Activated CD8-positive, alpha-beta memory T cell treated with anti-CD3 and anti-CD28 coated beads, Interleukin-2, amount 50 U/mL, for 24 hours (primary cell): ENCODE results near the gene PRDM15.

Experiments
- DNase-seq: peaks from one replicate; pipeline ENCODE4 v3.0.0-alpha.2; 2020; ENCODE audit errors: extremely low read depth

PRDM15 gene

DNA sequence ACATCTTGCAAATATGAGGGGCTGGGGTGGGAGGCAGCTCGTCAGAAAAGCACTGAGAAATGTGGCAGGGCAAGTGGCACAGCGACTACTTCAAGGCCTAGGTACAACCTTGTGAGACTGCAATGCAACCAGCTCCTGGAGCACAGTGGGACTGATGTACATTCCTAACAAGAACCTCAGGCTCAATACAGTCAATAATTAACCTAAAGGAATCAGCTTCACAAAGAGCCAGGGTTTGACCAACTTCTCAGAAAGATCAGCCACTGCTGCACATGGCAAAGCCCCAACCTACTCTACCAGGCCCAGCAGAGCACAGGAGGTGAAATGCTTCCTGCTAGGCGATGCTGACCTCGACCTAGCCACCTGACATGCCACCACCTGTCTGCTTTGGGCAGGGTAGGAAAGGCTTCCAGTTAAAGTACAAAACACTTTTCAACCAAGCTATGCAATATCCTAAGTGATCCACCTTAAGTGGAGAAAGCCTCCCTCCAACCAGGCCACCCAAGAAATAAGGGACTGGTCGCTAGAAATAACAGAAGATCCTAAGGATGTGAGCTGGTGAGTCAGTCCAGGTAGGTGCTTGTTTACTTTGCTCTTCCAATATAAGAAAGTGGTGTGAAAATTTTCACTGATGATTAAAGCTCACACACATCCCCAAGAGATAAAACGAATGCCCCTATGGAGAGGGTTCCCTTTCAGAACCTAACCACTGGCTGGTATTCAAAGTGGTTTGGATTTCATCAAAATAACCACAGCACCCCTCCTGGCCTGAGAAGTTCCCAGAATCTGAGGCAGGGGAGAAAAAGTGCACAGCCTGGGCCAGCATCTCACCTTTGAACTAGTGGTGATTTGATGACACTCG lies 114.4 kb downstream of the PRDM15 start:
- no peak for DNase-seq

DNA sequence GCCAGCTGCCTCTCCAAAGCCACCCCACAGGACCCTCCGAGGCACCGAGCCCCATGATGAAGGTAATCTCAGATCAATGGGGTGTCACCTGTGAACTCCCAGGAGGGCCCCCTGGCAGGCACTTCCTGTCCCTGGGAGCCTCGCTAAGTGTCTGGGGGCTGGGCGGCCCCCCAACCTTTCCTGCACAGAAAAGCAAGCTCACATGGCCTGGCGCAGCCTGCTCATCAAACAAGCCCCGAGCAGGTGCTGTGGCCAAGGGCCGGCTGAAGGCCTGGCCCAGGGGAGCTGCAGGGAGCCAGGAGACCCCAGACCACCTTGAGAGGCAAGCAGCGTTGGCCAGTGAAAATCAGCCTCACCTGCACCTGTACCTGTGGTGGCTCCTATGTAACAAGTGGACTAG lies 115.1 kb downstream of the PRDM15 start:
- no peak for DNase-seq

DNA sequence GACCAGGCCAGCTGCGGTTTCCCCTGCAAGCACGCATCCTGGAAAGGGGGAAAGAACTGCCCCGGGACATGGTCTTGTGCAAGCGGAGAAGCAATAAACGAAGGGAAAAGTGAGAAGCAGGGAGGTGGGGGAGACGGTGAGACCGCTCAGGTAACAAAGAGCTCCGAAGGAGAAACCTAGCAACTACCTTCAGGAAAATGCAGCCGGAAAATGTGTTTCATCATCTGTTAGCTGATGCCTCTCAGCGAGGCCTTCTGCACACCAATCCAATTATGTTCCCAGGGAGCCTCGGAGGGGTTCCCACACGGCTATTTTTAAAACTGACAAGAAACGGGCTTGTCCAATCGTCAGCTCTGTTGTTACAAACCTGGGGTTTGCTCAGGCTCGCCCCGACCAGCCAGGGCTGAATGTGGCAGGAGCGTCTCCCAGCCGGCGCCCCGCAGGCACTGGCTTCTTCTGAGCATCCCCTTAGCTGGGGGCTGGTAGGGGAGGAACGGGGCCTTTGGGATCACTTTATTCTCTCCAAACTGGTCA lies 115.7 kb downstream of the PRDM15 start:
- DNase-seq: no peak

DNA sequence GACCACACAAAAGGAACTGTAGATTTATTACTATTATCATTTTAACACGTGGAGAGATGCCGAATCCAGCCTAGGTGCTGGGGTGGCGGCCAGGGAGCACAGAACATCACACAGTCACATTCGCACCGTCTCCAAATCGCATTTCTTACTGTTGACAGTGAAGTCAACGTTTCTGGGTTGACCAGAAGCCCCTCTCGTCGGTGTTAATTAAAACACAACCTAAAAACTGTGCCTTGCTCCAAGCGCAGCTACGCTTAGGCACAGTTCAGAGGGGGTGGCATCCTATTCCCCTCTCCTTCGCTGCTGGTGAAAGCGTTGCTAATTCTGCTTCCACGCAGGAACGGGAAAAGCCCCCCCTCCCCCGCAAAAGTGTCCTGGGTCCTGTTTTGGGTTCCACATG lies 116.4 kb downstream of the PRDM15 start:
- no peak for DNase-seq

DNA sequence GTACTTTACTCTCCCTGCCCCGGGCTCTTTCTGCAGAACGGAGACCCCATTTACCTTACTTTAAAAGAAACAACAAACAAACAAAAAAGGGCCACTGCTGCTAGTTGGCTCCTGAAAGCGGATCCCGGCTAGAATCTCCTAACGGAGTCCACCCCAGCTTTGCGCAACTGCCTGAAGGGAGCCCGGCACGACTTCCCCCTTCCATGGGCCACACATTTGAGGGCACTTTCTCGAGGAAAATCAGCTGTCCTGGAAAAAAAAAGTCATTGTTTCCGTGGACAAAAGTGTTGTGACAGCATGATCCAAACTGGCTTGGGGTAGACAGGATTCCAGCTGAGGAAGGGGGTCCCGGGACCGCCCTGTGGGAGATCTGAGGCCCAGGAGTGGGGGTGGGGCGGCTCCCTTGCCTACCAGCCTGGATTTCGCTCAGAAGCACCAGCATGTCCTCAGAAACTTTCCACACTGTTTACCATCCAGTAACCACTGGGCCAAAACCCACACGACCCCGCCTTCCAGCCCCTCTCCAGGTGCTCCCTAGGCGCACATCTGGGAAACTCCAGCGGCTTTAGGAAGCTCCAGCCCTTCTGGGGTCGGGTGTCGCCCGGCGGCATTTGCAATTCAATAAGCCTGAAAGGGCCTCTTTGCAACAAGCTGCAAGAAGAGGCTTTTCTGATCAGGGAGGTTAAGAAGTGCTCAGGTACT lies 117.1 kb downstream of the PRDM15 start:
- DNase-seq: no peak

DNA sequence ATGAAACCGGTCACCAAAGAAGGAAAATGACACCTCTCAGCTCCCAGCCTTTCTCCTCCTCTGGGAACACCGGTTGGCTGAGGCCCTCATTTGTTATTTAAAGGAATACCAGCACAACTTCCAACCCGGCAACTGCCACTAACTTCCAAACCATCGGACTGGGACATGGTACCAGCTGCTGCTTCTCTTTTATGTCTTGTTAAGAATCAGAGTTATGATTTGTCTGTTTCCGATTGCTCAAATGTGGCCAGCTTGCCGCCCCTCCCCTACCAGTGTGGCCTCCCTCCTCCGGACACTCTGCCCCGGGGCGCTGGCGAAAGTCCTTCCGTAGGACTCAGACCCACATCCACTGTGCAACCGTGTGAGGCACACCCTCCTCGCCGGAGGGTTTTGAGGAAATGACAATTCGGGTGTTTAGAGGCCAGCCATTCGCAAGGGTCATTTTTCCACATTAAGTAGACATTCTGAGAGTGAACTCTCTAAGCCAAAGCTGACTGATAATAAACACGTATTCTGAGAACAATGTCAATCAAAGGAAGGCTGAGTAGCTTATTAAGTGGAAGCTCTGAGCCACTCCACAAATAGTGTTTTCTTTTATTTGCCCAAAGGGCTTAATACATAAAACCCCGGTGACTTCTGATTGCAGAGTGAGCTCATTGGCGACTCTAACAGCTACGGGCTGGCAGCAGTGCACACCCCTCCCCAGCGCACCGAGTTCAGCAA lies 117.8 kb downstream of the PRDM15 start:
- DNase-seq: no peak

DNA sequence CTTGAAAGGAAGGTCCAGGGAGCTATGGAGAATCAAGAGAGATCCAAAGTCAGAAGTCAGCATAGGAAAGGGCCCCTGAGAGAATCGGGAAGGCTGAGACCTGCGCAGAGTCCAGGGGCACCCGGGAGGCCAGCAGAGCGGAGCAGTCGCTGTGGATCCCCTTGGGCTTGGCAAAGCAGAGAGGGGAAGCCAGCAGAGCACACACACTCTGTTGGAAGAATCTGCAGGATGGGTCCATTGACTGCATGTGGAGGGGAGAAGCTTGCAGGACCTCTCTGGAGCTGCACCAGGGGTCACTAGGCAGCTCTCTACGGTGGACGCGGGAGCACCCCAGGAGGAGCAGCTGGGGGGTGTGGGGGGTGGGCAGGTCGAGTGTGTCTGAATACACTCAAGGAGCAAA lies 118.7 kb downstream of the PRDM15 start:
- no peak for DNase-seq

DNA sequence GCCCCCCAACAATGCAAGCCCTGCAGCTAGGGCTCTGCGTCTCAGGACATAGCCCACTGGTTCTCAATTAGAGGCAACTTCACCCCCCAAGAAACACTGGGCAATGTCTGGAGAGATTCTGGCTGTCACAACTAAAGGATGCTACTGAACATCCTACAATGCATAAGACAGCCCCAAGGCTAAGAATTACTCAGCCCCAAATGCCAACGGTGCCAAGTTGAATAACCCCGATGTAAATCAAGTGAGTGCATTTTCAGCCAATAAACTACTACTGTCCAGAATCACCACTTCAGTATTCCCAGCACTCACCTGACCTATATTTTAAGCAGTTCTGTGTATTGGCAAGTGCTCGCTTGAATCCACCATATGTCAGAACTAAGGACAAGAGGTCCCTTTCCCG lies 119.2 kb downstream of the PRDM15 start:
- DNase-seq: no peak

DNA sequence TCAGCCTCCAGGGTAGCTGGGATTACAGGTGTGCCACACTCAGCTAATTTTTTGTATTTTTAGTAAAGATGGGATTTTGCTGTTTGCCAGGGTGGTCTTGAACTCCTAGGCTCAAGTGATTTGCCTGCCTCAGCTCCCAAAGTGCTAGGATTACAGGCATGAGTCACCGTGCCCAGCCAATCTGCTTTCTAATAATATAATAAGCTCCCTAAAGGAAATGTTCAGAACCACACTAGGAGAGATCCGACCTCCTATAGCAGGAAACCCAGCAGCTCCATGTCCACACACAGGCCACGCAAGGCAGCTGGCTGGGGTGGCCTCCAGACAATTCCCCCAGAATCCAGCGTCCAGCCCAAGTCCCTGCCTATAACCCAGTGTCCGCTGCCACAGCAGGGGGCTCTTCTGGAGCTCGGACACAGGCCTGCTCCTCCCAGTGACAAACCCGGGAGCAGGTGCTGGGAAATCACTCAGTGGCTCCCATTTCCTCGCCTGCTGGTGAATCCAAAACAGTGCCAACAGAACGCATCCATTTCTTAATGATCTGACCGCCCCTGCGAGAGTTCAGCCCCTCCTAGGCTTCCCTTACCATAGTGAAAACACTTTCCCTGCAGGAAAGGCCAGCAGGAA lies 119.8 kb downstream of the PRDM15 start:
- no peak for DNase-seq

DNA sequence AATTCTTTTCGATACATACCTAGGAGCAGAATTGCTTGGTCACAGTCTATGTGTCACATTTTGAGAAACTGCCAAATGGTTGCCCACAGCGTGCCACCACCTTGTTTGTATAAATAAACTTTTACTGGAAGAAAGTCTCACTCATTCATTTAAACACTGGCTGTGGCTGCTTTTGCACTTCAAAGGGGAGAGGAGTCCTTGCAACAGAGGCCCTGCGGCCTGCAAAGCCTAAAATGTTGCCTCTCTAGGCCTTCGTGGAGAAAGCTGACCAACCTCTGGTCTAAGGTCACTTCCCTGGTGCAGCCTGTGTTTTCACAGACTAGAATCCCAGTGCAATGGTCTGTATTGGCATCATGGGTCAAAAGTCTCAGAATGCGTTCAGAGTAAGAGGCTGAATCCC lies 120.6 kb downstream of the PRDM15 start:
- no peak for DNase-seq

DNA sequence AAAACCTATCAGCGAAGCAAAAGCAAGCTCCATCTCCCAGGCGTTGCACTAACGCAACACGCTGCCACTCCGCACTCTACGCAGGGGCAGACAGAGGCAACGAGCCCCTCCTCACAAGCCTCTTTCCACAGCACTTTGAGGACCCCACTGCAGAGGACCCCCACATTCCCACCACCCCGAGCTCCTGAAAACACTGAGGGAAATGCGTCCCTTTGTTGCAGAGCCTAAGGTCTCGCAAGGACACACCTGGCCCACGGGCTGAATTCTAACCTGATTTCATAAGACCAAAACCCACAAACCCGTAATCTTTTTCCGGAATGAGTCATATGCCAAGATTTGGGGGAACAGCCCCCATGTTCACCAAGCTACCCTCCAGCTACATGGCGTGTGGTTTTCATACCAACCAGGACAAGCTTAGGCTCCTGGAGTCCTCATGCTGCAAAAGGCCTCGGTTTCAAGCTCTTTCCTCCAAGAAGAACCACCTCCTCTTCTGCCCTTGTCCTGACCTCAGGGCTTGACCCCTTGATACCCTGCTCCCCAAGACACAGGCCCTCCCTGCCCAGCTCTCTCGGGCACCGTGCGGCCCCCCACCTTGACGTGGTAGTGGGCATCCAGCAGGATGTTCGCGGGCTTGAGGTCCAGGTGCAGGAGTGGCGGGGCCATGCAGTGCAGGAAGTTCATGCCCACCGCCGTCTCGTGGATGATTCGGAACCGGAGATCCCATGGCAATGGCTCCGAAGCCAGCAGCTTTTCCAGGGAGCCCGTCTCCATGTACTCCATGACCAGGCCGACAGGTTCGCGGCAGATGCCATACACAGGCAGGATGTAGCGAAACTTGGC lies 123.0 kb downstream of the PRDM15 start:
- no peak for DNase-seq

DNA sequence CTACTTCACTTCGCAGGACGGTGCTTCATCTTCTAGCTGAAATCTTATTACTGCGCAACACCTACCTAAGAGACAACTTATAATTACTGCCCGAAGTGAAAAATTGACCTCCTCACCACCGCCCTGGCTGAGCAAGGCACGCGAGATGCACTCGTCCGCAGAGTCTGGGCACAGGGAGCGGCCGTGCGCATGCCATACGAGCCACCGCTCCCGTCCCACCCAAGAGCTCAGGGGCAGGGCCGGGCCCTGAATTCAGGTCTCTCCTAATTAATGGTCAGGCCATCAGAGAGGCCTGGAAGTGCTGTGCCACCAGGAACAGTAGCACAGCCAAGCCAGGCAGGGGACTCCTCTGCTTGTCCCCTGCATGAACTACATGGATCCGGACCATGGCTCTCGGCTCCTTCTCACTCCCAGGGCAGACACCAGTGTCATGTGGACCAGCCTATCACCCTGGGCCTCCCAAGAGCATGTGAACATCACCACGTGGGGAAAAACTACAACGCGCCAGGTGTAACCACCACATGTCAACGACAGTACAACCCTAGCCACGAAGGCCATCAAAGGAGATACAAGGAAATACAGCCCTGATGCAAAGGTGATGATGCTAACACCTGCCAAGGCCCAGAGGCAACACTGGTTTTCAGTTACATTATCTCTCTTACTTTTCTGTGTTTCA lies 123.7 kb downstream of the PRDM15 start:
- DNase-seq: no peak

DNA sequence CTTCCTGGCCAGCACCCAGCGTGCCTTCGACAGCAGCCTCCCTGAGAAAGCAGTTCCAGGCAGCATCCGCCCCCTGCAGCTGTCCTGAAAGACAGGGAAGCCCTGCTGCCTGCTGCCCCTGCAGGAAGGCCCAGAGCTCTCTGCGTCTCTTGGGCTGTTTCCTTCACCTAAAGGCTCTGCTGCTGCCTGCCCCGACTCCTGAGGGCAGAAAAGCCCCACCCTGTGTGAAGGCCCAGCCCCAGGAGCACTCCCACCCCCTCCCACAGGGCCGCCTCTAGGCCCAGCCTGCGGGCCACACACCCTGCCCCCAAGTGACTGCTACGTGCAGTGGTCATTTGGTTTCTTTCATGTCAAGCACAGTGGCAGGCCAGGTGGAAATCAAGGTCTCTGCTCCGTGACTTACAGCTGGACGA lies 124.7 kb downstream of the PRDM15 start:
- no peak for DNase-seq

DNA sequence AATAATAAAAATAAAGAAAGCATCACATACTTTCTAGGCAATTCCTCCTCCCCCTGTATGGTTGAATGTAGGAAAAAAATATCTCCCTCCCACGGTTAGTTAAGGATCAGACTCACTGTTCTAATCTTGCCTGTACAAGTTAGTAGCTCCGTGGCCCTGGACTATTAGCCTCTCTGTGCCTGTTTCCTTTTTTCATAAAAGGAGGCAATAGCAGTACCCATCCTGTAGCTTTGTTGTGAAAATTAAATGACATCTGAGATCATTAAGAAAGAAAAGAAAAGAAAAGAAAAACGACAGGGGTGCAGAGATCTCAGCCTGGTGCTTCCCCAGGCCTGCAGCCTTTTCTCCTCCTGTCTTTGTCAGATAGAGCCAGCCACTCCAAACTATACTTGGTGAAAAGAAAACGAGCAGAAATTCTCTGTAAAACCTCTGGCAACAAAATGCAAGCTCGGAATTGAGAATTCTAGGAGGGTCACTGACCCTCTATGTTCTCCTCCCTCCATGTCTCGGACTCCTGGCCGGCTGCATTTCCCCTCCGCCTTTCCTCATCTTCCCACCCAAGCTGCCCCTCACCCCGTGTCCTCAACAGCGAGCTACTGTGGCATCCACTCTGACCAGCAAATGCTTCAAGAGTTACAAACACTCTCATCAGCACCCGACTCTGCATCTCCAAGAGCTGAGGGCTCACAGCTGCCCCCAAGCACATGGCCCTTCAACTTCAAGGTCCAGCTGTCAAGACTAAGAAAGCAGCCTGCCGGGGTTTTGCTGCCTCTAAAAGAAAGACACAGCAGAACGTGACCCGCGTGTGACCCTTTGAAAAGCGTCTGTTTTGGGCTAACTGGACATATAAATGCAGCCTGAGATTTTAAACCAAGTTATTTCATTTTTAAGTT lies 125.9 kb downstream of the PRDM15 start:
- no peak for DNase-seq

DNA sequence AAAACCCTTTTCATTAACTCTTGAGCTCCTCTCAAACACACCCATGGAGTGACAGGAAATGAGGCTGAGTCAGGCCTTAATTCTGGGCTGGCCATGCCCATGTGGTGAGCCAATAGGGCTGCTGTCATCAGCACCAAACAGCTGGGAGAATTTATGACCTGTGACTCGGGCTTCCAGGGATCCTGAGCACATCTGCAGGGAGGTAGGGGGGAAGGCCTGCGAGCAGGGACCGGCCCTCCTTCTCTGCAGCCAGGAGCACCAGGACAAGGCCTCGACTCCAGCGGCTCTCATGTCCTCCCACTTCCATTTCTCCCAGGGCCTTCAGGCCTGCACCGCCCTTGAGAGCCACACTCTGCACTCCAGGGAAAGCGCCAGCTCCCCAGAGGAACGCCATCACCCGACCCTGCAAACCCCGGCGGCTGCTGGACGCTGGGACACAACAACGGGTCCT lies 126.9 kb downstream of the PRDM15 start:
- no peak for DNase-seq

DNA sequence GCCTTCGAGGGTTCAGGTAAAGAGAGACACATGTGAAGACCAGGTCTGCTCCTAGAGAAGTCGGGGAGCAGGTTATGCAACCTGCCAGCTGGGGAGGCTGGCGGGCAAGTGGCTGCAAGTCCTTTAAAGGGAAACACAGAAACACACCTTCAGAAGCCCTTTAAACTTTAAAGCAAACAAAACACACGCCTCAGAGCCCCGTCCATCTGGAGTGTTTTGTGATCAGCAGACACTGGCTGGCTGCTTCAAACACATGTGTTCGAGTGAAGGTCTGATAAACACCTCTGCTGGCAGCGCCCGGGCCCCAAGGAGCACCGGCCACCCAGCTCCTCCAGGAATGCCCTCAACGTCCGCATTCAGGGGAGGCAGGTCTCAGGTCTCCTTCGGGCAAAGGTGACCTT lies 127.5 kb downstream of the PRDM15 start:
- DNase-seq: no peak

DNA sequence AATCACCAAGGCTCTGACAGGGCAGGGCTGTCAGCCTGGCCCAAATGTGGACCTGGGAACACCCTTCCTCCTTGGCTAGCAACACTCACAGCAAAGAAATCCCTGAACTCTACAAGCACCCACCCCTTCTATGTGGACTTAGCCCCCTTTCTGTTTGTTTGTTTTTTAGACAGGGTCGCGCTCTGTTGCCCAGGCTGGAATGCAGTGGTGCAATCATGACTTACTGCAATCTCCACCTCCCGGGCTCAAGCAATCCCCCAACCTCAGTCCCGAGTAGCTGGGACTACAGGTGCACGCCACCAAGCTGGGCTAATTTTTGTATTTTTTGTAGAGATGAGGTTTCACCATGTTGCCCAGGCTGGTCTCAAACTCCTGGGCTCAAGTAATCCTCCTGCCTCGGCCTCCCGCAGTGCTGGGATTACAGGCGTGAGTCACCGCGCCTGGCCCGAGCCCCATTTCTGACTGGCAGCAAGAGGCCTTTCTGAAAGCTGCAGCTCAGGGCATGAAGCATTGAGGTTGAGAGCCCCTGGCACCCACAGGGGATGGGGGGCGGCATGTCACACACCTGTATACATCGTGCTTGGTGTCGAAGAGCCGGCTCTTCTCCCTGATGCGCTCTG lies 128.5 kb downstream of the PRDM15 start:
- no peak for DNase-seq

DNA sequence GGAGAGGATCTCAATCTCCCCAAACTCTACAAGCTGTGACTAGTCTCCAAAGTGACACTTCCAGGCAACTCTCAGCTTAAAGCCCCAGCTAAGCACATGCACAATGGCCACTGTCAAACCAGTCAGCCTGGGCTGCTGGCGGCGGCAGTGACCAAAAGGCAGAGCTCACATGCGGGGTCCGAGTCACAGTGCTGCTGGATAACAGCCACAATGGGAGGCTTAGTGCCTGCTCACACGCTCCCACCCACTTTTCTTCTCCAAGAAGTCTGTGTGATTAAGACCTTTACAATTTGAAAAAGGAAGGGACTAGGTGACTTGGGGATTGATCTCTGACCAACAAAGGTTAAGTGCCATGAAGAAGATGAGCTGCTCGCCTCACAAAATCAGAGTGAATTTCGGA lies 129.1 kb downstream of the PRDM15 start:
- no peak for DNase-seq

DNA sequence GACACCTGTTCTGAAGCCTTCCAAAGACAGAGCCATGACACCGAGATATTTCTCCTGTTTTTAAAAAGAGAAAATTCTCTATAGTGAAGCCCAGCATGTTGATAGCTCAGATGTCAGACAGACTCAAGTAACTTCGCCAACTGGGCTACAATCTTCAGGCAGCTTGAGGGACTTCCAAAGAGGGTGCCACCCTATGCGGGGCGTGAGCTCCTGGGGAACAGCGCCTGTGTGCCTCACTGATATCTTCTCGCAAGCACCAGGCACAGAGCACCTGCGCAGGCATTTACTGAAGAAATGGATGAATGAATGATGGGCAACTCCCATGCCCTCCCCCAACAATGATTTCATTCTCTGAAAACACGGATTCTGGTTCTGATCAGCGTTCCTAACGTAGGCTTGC lies 129.9 kb downstream of the PRDM15 start:
- no peak for DNase-seq
